ENCODE measurements around the gene FBXW11.

FBXW11 gene

DNA sequence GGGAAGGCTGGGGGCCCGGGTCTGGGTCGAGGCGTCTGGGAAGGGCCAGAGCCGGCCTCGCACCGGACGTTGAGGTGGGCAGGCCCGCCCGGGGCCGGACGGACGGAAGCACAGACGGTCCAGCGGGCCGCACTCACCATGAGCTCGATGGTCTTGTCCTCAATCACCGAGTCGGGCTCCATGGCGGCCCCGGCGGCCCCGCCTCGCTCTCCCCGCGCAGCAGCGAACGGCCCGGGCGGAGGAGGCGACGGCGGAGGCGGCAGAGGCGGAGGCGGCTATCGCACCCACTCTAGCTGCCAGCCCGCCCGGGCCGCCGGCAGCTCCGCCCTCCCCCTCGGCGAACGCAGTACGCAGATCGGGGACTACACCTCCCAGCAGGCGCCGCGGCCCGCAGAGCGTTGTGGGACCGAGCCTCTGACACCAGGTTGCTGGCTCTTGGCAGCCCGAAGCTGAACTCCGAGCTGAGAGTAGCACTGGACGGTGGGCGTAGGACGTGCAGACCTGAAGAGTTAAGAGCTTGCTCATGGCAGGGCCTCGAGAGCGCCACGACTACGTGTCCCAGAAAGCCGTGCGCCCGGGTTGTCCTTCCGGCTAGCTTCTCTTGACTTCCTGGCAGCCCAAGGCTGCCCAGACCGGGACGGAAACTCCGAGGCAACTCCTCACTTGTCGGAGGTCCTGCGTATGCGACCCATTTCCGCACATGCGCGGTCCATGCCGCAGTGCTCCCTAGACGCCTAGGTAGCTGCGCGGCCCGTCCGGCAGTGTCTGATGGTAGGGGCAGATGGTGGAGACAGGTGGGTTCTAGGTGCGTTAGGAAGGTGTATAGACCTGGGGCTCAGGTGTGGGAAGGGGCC, at the start of gene FBXW11:
Gene FBXW11 (minus strand): TSS at position 318 of the 854 bp plus-strand sequence. CDS start 136 bp downstream, at position 182.
- DNase-seq = peak; percentile 76 to 99 (median 95)

DNA sequence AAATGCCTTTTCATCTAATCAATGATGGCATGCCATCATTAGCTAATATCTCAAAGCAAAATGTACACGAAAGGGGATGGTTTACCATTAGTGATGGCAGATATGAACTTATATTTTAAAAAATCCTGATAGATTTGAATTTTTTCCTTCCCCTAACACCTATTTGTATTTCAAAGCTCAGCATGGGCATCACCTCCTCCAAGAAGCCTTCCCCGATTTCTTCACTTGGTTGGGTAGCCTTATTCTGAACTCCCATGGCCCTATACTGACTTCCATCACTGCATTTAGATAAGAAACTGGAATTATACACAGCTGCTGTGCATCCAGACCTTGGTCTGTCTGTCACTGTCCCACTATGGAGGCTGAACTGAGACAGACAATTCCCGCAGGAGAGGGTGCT, 49.6 kb upstream of the FBXW11 start:
- no peak for DNase-seq

DNA sequence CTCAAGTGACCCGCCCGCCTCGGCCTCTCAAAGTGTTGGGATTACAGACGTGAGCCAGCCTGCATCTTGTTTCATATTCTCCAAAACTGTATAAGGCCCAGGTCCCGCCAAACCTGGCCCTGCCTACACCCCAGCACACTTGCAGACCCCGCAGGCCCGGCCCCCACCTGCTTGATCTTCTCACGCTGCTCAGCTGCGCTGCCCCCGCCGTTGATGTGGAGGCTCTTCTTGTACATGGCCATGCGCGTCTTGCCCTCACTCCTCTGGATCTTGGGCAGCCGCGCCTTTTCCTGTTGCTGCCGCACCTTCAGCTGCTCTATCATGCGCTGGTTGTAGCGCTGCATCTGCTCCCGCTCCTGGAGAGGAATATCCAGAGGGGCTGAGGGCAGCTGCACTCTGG, 49.0 kb upstream of the FBXW11 start:
- no peak for DNase-seq

DNA sequence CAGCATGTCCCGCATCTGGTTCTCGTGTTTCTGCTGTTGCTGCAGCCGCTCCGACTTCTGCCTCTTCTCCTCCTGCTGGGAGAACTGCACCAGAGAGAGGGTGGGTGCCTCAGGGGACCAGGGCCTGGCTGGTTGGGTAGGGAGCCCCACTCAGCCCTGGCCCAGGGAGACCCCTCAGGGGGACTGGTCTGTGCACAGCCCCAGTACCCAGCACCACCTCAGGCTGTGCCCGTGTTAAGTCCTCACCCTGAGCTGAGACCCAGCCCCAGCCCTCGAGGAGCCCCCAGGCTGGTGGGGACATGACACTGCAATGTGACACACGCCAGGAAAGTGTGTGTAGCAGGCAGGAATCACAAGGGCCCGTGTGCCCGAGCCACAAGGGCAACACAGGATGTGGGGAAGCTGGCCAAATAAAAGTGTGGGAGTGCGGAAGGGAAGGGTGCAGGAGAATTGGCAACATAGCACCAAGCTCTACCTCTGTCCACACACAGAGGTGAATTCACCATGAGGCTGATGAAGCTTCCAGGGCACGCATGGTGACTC, 48.2 kb upstream of the FBXW11 start:
- no peak for DNase-seq

DNA sequence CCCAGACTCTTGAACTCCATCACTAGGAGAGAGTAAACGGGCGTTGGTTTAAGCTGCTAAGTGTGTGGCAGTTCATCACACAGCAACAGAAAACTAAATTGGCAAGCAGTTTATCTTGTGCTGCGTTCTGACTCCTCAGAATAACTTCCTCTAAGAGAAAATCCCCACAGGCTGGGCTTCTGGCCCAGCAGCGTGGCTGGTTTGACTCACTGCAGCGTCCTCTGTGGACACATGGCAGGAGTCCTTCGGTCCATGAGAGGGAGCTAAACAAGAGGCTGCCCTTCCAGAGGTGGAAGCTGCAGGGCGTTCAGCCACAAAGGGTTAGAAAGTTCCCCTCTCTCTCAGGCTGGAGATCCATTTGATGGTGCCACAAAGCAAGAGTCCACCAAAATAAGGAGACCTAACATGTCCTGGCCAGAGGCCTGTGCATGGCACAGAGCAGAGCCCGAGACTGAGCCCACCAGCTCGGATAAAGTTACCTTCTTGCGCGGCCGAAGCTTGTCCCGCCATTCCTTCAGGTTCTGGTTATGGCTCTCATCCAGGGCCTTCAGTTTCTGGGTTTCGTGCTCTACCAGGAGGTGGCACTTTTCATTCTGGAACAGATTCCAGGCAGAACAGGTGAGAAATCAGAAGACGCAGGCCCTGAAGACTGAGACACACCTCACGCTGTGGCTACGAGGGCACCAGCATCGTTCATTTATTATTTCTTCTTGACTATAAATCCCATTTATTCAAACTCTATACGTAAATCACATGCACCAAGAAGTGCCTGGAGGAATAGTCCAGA, 46.2 kb upstream of the FBXW11 start:
- DNase-seq = no peak

DNA sequence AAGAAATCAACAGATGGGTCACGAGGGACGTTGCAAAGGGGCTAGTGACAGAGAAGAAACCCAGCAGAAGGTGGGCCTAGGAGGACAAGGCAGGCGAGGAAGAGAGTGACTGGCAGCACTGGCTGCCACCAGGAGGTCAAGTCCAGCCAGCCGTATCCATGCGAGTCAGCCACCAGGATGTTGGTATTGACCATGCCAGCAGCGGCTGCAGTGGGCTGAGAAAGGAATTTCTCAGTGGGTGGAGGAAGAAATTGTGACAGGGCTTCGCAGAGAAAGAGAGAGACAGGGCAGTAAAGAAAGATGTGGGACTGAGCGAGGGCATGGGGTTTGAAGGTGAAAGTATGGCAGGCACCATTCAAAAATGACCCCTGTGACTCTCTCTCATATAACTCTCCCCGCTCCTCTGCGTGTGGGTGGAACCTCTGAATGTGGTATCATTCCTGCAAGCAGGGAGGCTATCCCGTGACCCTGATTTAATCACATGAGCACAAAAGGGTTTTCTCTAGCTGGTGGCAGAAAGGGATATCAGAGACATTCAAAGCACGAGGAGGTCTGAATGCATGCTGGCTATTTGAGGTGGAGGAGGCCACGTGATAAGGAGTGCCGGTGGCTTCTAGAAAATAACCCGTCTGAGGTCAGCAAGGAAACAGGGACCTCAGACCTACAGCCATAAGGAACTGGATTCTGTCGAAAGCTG, 45.4 kb upstream of the FBXW11 start:
- DNase-seq = no peak

DNA sequence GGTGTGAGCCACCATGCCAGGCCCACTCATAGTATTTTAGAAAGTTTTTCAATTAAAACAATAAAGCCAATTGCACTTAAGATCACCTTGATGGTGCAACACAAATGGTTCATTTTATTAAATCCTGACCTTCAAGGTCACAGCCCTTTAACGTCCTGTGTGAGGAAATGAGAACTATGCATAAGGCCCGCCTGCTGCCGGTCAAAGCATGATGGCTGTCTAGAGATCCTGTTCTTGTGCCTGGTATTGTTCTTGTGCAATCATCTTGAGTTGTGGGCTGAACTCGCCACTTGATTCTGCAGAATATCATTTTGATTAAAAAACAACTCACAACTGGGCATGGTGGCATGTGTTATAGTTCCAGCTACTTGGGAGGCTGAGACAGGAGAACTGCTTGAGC, 43.6 kb upstream of the FBXW11 start:
- no peak for DNase-seq

DNA sequence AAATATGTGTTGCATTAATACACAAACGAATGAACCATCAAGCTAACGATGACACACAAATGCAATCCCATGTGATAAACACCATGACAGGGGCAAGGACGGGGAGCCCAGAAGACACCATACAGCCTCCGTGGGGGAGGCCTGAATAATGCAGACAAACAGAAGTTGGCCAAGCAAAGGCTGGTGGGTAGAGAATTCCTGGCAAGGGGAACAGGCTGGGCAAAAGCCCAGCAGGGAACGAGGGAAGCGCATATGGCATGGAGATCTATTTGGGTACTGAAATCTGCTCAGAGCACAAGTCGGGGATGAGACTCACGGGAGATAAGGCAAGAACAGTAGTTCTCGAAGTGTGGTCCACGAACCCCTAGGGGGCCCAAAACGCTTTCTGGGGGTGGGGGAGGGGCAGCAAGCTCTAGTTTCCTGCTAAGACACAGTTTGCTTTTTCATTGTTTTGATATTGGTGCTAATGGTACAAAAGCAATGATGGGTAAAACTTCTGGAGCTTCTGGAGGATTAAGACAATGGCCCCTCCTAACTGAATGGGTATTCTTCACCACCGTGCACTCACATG, 42.9 kb upstream of the FBXW11 start:
- DNase-seq = no peak

DNA sequence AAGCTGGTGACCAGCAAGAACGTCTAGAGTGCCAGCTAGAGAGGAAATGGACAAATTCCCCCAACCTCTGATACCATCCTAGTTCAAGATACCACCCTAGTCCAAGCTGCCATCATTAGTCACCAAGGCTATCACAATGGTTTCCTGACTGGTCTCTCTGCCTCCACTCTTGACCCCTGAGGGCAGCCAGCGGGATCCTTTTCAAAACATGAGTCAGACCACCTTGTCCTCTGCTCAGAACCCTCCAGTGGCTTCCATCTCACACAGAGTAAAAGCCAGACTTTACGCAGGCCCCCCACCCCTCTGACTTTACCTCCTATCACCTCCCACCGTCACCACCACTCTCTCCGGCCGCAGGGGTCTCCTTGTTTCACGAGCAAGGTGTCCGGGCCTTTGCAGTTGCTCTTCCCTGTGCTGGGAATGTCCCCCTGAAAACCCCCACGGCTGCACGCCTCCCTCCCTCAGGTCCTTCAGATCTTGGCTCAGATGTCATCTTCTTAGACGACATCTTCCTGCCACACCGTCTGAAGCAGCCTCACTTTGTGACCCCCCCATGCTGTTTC, 42.2 kb upstream of the FBXW11 start:
- no peak for DNase-seq

DNA sequence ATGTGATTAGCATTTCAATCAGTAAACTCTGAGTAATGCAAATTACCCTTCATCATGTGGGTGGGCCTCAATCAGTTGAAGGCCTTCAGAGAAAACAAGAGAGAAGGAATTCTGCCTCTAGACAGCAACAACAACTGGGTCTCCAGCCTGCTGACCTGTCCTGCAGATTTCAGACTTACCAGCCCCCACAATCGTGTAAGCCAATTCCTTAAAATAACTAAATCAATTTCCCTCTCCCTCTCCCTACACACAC, 41.7 kb upstream of the FBXW11 start:
- DNase-seq = no peak

DNA sequence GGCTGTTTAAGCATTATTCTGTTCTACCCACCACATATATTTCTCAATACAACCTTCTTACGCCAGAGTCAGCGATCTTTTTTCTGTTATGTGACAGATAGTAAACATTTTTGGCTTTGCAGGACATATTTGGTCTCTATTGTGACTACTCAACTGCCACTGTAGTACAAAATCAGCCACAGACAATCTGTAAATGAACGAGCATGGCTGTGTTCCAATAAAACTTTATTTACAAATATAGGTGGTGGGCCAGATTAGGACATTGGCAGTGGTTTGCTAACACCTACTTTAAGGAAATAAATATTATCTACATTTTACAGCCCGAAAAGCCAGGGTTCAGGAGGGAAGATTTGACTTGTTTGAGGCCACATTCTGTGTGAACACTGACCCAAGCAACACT, 40.2 kb upstream of the FBXW11 start:
- DNase-seq = no peak

DNA sequence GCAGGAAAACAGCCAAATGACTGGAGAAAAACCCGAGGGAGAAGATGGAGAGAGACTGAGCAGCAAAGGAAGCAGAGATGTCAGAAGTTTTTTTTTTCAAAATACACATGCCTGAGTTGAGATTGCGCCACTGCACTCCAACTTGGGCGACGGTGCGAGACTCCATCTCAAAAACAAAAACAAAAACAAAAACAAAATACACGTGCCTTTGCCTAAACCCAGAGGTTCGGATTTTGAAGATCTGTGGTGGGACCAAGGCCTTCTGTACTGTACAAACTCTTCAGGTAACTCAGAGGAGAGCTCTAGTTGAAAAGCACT, 38.8 kb upstream of the FBXW11 start:
- no peak for DNase-seq

DNA sequence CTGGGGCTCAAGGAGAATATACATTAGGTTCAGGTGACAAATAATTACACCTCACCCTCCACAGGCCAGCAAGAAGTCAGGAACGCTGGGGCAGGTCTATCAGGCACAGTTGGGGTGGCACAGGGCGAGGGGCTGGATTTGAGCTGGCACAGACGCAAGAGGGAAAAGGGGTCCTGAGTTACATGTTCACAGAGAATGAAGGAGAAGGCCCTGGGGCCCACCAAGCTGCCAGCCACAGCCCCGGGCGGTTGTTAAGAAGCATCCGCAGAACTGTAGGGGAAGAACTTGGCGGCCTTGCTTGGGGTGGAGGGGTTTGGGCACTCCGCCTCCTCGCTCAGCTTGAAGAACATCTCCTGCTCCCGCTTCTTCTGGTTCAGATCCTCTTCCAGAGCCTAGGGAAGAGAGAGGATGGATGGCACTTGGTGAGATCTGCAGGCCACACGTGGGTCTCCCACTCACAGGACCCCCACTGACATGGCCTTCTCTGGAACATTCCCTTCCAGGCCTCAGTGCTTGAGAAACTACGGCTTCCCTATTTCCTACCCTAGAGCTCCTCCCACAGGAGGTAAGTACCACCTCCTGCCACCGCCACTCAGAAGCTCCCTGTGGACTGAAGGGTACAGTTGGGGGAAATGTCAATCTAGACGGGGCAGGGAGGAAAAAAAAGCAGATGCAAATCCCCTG, 38.3 kb upstream of the FBXW11 start:
- DNase-seq = no peak

DNA sequence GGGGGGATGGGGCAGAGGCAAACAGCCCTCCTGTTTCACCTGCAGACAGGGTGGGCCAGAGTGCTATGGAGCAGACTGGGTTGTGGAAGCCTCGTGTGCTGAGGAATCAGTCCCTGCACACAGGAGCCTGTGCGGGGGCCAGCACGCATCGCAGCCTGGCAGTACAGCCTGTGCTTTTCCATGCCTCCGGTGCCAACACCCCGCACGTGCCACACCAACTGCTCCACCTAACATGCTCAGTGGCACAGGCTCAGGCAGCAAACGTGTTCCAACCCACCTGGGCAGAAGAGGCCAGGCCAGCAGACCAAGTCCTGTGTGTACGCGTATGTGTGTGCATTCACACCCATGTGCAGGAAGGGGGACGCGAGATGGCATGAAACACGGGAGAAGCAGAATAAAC, 37.4 kb upstream of the FBXW11 start:
- no peak for DNase-seq

DNA sequence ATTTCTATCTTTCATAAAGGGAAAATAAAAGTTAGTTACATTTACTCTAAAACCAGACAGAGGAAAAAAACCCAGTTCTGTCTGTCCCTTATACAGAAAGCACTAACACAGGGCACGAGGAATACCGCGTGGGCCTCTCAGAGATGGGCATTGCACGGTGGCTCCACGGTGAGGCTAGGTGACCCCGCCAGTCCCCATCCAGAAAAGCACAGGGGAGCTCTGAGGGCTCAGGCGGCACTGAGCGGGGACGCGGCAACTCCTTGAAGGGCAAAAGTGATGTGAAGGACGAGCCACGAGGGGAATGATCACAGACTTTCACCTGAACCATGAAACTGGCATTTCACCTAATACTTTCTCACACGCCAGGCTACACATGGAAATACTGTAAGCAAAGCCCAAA, 35.7 kb upstream of the FBXW11 start:
- no peak for DNase-seq

DNA sequence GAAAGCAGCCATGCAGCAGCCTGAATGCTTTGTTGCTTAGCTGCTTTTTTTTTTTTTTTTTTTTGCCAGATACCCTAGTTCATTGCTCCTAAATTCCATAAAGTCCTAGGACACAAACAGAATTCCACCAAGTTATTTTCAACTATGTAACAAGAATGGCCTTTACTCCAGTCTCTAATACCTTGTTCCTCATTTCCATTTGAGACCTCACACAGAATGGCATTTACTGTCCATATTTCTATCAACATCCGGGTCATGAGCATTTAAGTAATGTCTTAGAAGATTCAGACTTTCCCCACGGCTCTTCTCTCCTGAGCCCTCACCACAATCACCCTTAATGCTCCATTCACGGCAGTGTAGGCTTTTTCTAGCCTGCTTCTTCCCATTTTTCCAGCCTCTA, 31.7 kb upstream of the FBXW11 start:
- no peak for DNase-seq

DNA sequence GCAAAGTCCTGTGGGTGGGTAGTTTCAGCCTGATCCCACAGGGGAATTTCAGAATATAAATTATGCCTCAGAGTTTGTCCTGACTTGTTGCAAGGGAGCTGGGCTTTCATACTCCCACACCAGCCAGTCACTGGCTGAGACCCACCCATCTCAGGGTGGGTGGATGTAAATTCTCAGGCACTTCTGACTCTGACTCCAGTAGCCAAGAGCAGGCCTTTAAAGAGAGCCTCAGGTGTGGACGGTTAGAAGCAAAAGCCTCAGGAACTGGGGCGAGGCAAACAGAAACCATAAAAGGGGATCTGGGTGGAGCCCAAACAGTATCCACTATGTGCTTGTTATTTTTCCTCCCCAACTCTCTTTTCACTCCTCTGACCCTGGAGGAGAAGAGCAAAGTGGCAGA, 28.6 kb upstream of the FBXW11 start:
- DNase-seq = no peak

DNA sequence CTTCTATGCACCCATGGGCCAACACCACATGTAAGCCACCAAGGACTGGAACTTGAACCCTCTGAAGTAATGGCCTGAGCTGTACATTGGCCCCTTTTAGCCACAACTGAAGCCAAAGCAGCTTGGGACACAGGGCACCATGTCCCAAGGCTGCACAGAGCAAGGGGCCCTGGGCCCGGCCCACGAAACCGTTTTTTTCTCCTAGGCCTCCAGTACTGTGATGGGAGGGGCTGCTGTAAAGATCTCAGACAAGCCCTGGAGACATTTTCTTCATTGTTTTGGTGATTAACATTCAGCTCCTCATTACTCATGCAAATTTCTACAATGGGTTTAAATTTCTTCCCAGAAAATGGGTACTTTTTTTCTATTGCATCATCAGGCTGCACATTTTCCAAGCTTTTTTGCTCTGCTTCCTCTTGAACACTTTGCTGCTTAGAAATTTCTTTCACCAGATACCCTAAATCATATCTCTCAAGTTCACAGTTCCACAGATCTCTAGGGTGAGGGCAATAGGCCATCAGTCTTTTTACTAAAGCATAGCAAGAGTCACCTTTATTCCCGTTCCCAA, 25.5 kb upstream of the FBXW11 start:
- no peak for DNase-seq

DNA sequence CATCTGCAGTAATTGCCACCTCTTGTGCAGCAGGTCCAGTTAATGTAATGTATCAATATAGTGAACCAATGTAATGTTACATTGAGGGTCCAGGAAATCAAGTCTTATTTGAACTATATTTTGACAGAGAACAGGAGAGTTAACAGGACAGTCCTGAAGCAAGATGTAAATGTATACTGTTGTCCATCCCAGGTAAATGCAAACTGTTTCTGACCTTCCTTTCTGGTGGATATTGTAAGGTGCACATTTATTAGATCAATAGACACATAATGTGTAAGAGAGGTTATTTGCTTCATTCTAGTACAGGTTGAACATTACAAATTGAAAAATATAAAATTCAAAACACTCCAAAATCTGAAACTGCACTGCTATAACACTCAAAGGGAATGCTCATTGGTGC, 23.4 kb upstream of the FBXW11 start:
- DNase-seq = no peak

DNA sequence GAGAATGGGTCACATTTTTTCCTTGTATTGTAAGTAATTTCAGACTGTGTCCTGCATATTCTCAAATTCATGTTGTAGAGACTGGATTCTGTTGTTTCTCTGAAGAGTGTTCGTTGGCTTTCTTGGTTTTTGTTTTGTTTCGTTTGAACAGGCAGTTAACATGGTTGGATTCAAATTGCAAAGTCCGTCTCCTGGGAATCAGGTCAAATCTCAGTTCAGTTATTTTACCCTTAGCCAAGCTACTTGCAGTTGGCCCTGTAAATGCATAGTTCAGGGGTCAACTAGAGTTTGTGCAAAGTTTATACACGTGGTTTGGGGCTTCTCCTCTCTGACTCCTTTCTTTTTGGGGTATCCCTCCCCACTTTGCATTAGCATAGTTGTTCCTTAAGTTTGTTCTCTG, 21.7 kb upstream of the FBXW11 start:
- DNase-seq = no peak

Data from nucleus accumbens (tissue), 56 donors.